Breast epithelium (tissue), 4 donors: ENCODE data around the gene LRRC70. TPM values are rescaled to one million over a fixed set of nuclear protein-coding genes. Genes with fewer than 3 reads are reported as not detected.
A peak's percentile ranks its signal among the peaks of the same experiment; 100 is the strongest.

ENCODE experiments used
- DNase-seq, 2 donors: peaks; one replicate each; pipeline ENCODE4 v3.0.0-alpha.2; 2019; ENCODE audit warnings: low spot score in 2 of 2
- H3K27ac ChIP-seq, 2 donors: fragments of 200-600 bp; sonication (generic) in 1 of 2; one replicate each; pipeline ENCODE4 v1.5.1; 2016 to 2019; ENCODE audit warnings: mild to moderate bottlenecking in 1 of 2
- H3K27me3 ChIP-seq, 2 donors: fragments of 200-600 bp; sonication (generic) in 1 of 2; one replicate each; pipeline versions ENCODE4 v1.5.1 to v1.6.0; 2017 to 2019; ENCODE audit warnings: control low read depth in 1 of 2, mild to moderate bottlenecking in 1 of 2
- H3K36me3 ChIP-seq: fragments of 200-600 bp; one replicate; pipeline ENCODE4 v1.5.1; 2019
- H3K4me1 ChIP-seq, 2 donors: fragments of 200-600 bp; sonication (generic); one replicate each; pipeline ENCODE4 v1.5.1; 2016 to 2019; ENCODE audit warnings: control low read depth in 1 of 2
- H3K4me3 ChIP-seq, 3 donors: fragments of 200-600 bp; sonication (generic); 1 replicate in 2 of 3; 2 replicates in 1 of 3; pipeline ENCODE4 v1.5.1; 2016 to 2019; ENCODE audit warnings: mild to moderate bottlenecking in 3 of 3, moderate library complexity in 2 of 3
- H3K9me3 ChIP-seq, 2 donors: fragments of 200-600 bp; sonication (generic) in 1 of 2; one replicate each; pipeline ENCODE4 v1.5.1; 2016 to 2019; ENCODE audit warnings: control low read depth in 1 of 2
- CTCF ChIP-seq, 3 donors: fragments of 450-650 bp; IDR thresholded peaks; one replicate each; pipeline ENCODE4 v1.5.1; 2016 to 2017; ENCODE audit warnings: antibody characterized with exemption in 3 of 3, mild to moderate bottlenecking in 3 of 3, moderate library complexity in 3 of 3
- POLR2A ChIP-seq: fragments of 450-650 bp; IDR thresholded peaks from one replicate; pipeline ENCODE4 v1.6.1; 2016; ENCODE audit warnings: antibody characterized with exemption, mild to moderate bottlenecking, moderate library complexity
- POLR2AphosphoS5 ChIP-seq, 3 donors: sonication (generic); formaldehyde crosslinking; IDR thresholded peaks; one replicate each; pipeline ENCODE4 v1.6.1; 2017; ENCODE audit warnings: antibody characterized with exemption in 3 of 3
- intact Hi-C: fragments of 100-400 bp; cut with DNase I; formaldehyde crosslinking; loops from one replicate; pipeline ENCODE4 v1.15.1; 2023; ENCODE audit warnings: low total_unique reads
- total RNA-seq, 3 donors: library from RNA; depleted of rRNA; stranded (reverse); fragments of >200 nt; gene quantifications; one replicate each; pipeline ENCODE4 v1.1.0, GENCODE V29; 2016

The LRRC70 gene
- total RNA-seq, 3 donors from 2014 or later: 6.4 to 9.5 (median 8.6) TPM

GRCh38 chr5:62579761-62580160, 1.1 kb downstream of the LRRC70 start:
- intact Hi-C loops: loop anchor here (5.0 kb wide), 1 partner anchor 548 kb away; no protein-coding TSS in a partner anchor
- peaks cover 4% of the 10 kb centered on the region for H3K36me3 ChIP-seq
- H3K27me3 ChIP-seq: no peaks in the 10 kb centered on the region
- H3K4me3 ChIP-seq: peak overlapping the region in 2 of 3 donors; percentile 20 to 24
- no peaks in the 10 kb centered on the region for H3K9me3 ChIP-seq
- DNase-seq: no peak
- no peak for TF ChIP-seq POLR2A
- no peak for TF ChIP-seq POLR2AphosphoS5 (IDR thresholded peaks at IDR 0.05)
- no peak for TF ChIP-seq CTCF (IDR thresholded peaks at IDR 0.05)
- H3K27ac ChIP-seq: no peak overlapping the region
- no peaks in the 10 kb centered on the region for H3K4me1 ChIP-seq

- intact Hi-C loops: loop anchor here (5.0 kb wide), 1 partner anchor 545 kb away; no protein-coding TSS in a partner anchor
- DNase-seq: no peak
- no peak overlapping the region for H3K27ac ChIP-seq
Measured at GRCh38 chr5:62581836-62582597, 3.4 kb downstream of the LRRC70 start.

GRCh38 chr5:62584391-62584790, 5.8 kb downstream of the LRRC70 start:
- Histone ChIP-seq H3K27ac (no peak overlapping the region), H3K4me3 (no peak overlapping the region), H3K9me3 (no peaks in the 10 kb centered on the region), H3K27me3 (no peaks in the 10 kb centered on the region), H3K4me1 (no peaks in the 10 kb centered on the region), H3K36me3 (peaks cover 4% of the 10 kb centered on the region)
- DNase-seq: no peak
- TF ChIP-seq POLR2A (no peak), POLR2AphosphoS5 (IDR thresholded peaks at IDR 0.05) (no peak), CTCF (IDR thresholded peaks at IDR 0.05) (no peak)
- intact Hi-C loops: loop anchor here (5.0 kb wide), 1 partner anchor 543 kb away; no protein-coding TSS in a partner anchor

More at GRCh38 chr5:62581836-62582597, 3.4 kb downstream of the LRRC70 start:
- H3K4me3 ChIP-seq: no peak overlapping the region
- peaks cover 4% of the 10 kb centered on the region for H3K36me3 ChIP-seq
- no peaks in the 10 kb centered on the region for H3K4me1 ChIP-seq
- TF ChIP-seq POLR2AphosphoS5 (IDR thresholded peaks at IDR 0.05) (no peak), CTCF (IDR thresholded peaks at IDR 0.05) (no peak), POLR2A (no peak)
- H3K27me3 ChIP-seq: no peaks in the 10 kb centered on the region
- no peaks in the 10 kb centered on the region for H3K9me3 ChIP-seq

GRCh38 chr5:62585306-62585705, 6.7 kb downstream of the LRRC70 start:
- Histone ChIP-seq H3K9me3 (no peaks in the 10 kb centered on the region), H3K4me1 (no peaks in the 10 kb centered on the region), H3K4me3 (no peak overlapping the region), H3K27ac (no peak overlapping the region), H3K27me3 (no peaks in the 10 kb centered on the region), H3K36me3 (no peaks in the 10 kb centered on the region)
- TF ChIP-seq POLR2AphosphoS5 (IDR thresholded peaks at IDR 0.05): no peak
- no peak for TF ChIP-seq POLR2A
- no peak for TF ChIP-seq CTCF (IDR thresholded peaks at IDR 0.05)
- no peak for DNase-seq
- intact Hi-C loops: no loop called here

GRCh38 chr5:62585751-62586150, 7.1 kb downstream of the LRRC70 start:
- no peak overlapping the region for H3K27ac ChIP-seq
- no peak for TF ChIP-seq CTCF (IDR thresholded peaks at IDR 0.05)
- TF ChIP-seq POLR2A: no peak
- no peak for TF ChIP-seq POLR2AphosphoS5 (IDR thresholded peaks at IDR 0.05)
- H3K27me3 ChIP-seq: no peaks in the 10 kb centered on the region
- no peak for DNase-seq
- intact Hi-C loops: no loop called here
- no peaks in the 10 kb centered on the region for H3K36me3 ChIP-seq
- no peak overlapping the region for H3K4me3 ChIP-seq
- H3K4me1 ChIP-seq: no peaks in the 10 kb centered on the region
- no peaks in the 10 kb centered on the region for H3K9me3 ChIP-seq
